Hepatocyte (in vitro differentiated cells): ENCODE results near the gene SELENOT. TPM values are rescaled to one million over a fixed set of nuclear protein-coding genes. Genes with fewer than 3 reads are reported as not detected.
A peak's percentile ranks its signal among the peaks of the same experiment; 100 is the strongest.

Experiments
- DNase-seq: peaks from one replicate; pipeline ENCODE4 v3.0.0-alpha.2; 2016; ENCODE audit warnings: low spot score
- H2AFZ ChIP-seq: fragments of 200-600 bp; sonication (generic); 2 replicates; pipeline ENCODE4 v1.6.0; 2016; ENCODE audit warnings: antibody characterized with exemption, mild to moderate bottlenecking
- H3K27ac ChIP-seq: fragments of 200-600 bp; sonication (generic); 2 replicates; pipeline ENCODE4 v1.5.1; 2016; ENCODE audit warnings: mild to moderate bottlenecking
- H3K27me3 ChIP-seq: fragments of 200-600 bp; sonication (generic); 2 replicates; pipeline ENCODE4 v1.6.1; 2016
- H3K36me3 ChIP-seq: fragments of 200-600 bp; sonication (generic); replicated peaks from 2 replicates; pipeline ENCODE4 v1.5.1; 2016; ENCODE audit warnings: low read depth; ENCODE audit not compliant: insufficient read depth
- H3K4me1 ChIP-seq: fragments of 200-600 bp; sonication (generic); 2 replicates; pipeline ENCODE4 v1.5.1; 2016; ENCODE audit warnings: mild to moderate bottlenecking, moderate library complexity; ENCODE audit not compliant: insufficient read depth
- H3K4me2 ChIP-seq: fragments of 200-600 bp; sonication (generic); 2 replicates; pipeline ENCODE4 v1.6.0; 2016
- H3K4me3 ChIP-seq: fragments of 200-600 bp; sonication (generic); 2 replicates; pipeline ENCODE4 v1.5.1; 2016; ENCODE audit warnings: mild to moderate bottlenecking
- H3K79me2 ChIP-seq: fragments of 200-600 bp; sonication (generic); 2 replicates; pipeline ENCODE4 v1.6.0; 2017; ENCODE audit warnings: mild to moderate bottlenecking
- H3K9me2 ChIP-seq: fragments of 200-600 bp; sonication (generic); replicated peaks from 2 replicates; pipeline ENCODE4 v1.6.0; 2017; ENCODE audit warnings: mild to moderate bottlenecking; ENCODE audit not compliant: insufficient read depth
- H3K9me3 ChIP-seq: fragments of 200-600 bp; sonication (generic); 2 replicates; pipeline ENCODE4 v1.5.1; 2016; ENCODE audit warnings: low read depth, mild to moderate bottlenecking
- H4K20me1 ChIP-seq: fragments of 200-600 bp; sonication (generic); 2 replicates; pipeline ENCODE4 v1.6.0; 2016; ENCODE audit warnings: mild to moderate bottlenecking; ENCODE audit not compliant: insufficient read depth, poor library complexity, severe bottlenecking
- EZH2 ChIP-seq: fragments of 200-600 bp; sonication (generic); IDR thresholded peaks from 2 replicates; pipeline ENCODE4 v1.6.1; 2016; ENCODE audit warnings: antibody characterized with exemption, mild to moderate bottlenecking, borderline replicate concordance
- EZH2phosphoT487 ChIP-seq: fragments of 200-600 bp; sonication (generic); IDR thresholded peaks from one replicate; pipeline ENCODE4 v1.6.1; 2018; ENCODE audit warnings: antibody characterized with exemption, mild to moderate bottlenecking, low read depth, moderate library complexity; ENCODE audit not compliant: unreplicated experiment, severe bottlenecking
- WGBS: methylation state at CpG from one replicate; pipeline ENCODE4 v1.1.6; 2016; ENCODE audit warnings: low lambda C conversion rate; ENCODE audit errors: missing lambda C conversion rate; 5-methylcytosine and 5-hydroxymethylcytosine counted together
- polyA plus RNA-seq: library from polyadenylated mRNA; unstranded; fragments of >200 nt; fragmentation: Nextera tagmentation; extraction: Ambion mirVana; gene quantifications from 2 replicates; pipeline ENCODE4 v1.2.1, GENCODE V29; 2016
- total RNA-seq: library from RNA; depleted of rRNA; stranded (reverse); fragments of >200 nt; gene quantifications from 2 replicates; pipeline ENCODE4 v1.2.3, GENCODE V29; 2014
- TF ChIP-seq, protein P1 (sequence below): fragments of 200-600 bp; sonication (generic); IDR thresholded peaks from 2 replicates; pipeline ENCODE4 v1.5.1; 2016; ENCODE audit warnings: antibody characterized with exemption, mild to moderate bottlenecking; ENCODE audit not compliant: poor library complexity

The SELENOT gene
- total and polyA plus RNA-seq, 2 experiments from 2014 or later: 147 to 175 TPM

DNA sequence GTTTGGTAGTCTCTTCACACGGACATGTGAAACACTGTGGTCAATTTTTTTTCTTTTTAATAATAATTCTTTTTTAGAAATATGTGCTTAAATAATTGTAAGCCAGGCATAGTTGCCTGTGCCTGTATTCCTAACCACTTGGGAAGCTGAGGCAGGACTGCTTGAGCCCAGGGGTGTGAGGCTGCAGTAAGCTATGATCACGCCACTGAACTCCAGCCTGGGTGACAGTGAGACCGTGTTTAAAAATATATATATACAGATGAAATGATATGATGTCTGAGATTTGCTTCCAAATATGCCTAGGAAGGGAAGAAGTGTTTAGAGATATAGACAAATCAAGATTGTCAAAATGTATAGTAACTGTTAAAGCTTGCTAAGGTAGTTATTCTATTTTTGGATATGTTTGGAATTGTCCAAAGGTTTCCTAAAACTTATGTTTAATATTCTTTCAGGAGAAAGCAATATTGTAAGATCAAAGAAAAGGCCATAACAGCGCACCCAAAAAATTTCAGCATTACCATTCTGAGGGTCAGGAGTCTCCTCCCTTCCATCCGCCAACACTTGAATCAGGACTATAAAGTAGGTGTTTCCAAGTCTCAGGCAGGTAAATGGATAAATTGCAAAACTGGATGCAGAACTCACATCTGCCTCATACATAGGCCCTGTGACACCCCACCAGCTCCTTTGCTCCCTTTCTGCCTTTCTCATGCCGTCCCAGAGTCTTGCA, 532 bp upstream of the SELENOT start:
- peaks cover 15% of the 10 kb centered on the region for H3K4me1 ChIP-seq
- peaks cover 75% of the 10 kb centered on the region for H3K79me2 ChIP-seq
- DNase-seq: no peak
- no peaks in the 10 kb centered on the region for H3K27me3 ChIP-seq
- H3K9me2 ChIP-seq: no peaks in the 10 kb centered on the region
- no peaks in the 10 kb centered on the region for H3K9me3 ChIP-seq
- TF ChIP-seq, protein P1, sequence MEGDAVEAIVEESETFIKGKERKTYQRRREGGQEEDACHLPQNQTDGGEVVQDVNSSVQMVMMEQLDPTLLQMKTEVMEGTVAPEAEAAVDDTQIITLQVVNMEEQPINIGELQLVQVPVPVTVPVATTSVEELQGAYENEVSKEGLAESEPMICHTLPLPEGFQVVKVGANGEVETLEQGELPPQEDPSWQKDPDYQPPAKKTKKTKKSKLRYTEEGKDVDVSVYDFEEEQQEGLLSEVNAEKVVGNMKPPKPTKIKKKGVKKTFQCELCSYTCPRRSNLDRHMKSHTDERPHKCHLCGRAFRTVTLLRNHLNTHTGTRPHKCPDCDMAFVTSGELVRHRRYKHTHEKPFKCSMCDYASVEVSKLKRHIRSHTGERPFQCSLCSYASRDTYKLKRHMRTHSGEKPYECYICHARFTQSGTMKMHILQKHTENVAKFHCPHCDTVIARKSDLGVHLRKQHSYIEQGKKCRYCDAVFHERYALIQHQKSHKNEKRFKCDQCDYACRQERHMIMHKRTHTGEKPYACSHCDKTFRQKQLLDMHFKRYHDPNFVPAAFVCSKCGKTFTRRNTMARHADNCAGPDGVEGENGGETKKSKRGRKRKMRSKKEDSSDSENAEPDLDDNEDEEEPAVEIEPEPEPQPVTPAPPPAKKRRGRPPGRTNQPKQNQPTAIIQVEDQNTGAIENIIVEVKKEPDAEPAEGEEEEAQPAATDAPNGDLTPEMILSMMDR: no peak
- WGBS: 37% methylated on average over 6 of the region's 6 CpGs
- peaks cover 20% of the 10 kb centered on the region for H4K20me1 ChIP-seq
- H3K4me3 ChIP-seq: peak overlapping the region; percentile 16
- peak overlapping the region; percentile 64 for H2AFZ ChIP-seq
- peak overlapping the region; percentile 74 for H3K27ac ChIP-seq
- no peaks in the 10 kb centered on the region for H3K36me3 ChIP-seq
- peak overlapping the region; percentile 73 for H3K4me2 ChIP-seq

DNA sequence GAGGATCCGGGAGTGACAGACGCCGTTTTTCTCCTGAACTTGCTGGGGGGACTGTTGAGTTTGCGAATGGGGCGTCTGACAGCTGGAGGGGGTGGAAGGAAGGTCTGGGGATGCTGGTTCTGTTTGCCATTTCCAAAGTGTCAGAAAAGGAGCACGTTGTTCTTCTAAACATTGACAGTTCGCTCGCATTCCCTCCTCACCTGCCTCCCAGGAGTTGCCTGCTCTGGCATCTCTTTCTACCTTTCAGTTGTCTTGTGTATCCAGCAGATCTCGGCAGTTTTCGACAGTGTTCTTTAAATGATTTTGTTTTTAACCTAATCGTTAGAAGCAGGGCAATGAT, 829 bp downstream of the SELENOT start:
- Histone ChIP-seq H3K27me3 (no peaks in the 10 kb centered on the region), H3K79me2 (peaks cover 81% of the 10 kb centered on the region), H3K4me2 (peak overlapping the region; percentile 93), H3K9me2 (no peaks in the 10 kb centered on the region), H3K27ac (peak overlapping the region; percentile 96), H4K20me1 (peaks cover 30% of the 10 kb centered on the region), H2AFZ (peak overlapping the region; percentile 85), H3K36me3 (no peaks in the 10 kb centered on the region), H3K4me1 (peaks cover 15% of the 10 kb centered on the region), H3K9me3 (no peaks in the 10 kb centered on the region), H3K4me3 (peak overlapping the region; percentile 70)
- DNase-seq: no peak
- 5% methylated on average over 11 of the region's 11 CpGs for whole genome bisulfite sequencing
- TF ChIP-seq, protein P1: no peak
- TF ChIP-seq EZH2 (no peak), EZH2phosphoT487 (no peak)

DNA sequence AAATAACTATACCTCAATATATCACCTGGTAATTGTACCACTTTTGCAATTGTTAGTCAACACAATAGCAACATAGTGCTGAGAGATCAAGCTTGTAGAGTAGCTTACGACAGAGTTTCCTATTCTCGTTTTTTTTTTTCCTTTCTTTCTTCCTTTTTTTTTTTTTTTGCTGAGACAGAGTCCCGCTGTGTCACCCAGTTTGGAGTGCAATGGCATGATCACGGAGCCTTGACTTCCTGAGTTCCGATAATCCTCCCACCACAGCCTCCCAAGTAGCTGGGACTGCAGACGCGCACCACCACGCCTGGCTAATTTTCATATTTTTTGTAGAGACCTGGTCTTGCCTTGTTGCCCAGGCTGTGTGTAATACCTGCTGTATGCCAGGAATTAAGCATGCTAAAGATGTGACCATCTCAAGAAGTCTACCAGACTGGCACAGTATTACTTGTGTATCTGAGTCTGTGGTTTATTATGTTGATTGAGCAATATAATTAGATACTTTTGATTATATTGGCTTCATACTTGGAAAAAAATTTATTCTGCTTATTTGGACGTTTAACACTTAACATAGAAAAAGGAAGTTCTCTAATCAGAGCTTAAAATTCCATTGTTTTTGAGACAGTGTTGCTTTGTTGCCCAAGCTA, 3.0 kb downstream of the SELENOT start:
- H3K27ac ChIP-seq: no peak overlapping the region

More for the DNA sequence above, 3.0 kb downstream of the SELENOT start:
- peak overlapping the region; percentile 93 for H3K4me2 ChIP-seq
- no peak overlapping the region for H2AFZ ChIP-seq
- H3K27me3 ChIP-seq: no peaks in the 10 kb centered on the region
- H3K4me1 ChIP-seq: peaks cover 15% of the 10 kb centered on the region
- 94% methylated on average over 9 of the region's 9 CpGs for WGBS
- H3K79me2 ChIP-seq: peaks cover 87% of the 10 kb centered on the region
- TF ChIP-seq, protein P1: no peak
- TF ChIP-seq EZH2: no peak
- no peak for TF ChIP-seq EZH2phosphoT487
- peak overlapping the region; percentile 1 for H3K4me3 ChIP-seq
- DNase-seq: no peak
- H4K20me1 ChIP-seq: peaks cover 49% of the 10 kb centered on the region
- H3K9me2 ChIP-seq: no peaks in the 10 kb centered on the region
- no peaks in the 10 kb centered on the region for H3K36me3 ChIP-seq
- no peaks in the 10 kb centered on the region for H3K9me3 ChIP-seq
